Measurements from ENCODE around the gene SUMO1.
"Not testable (repeated sequence)": the region's sequence is repeated elsewhere in the genome, so short reads cannot be mapped to it uniquely, and the experiment has no call there.

SUMO1 gene

GRCh38 chr2:202261531-202261930, 23.1 kb upstream of the SUMO1 start:
- no peak overlapping the region for H2AFZ ChIP-seq (ENCODE audit: low read depth)
- peaks cover 18% of the 10 kb centered on the region for H3K79me2 ChIP-seq (ENCODE audit: insufficient read depth, low read depth)
- H3K27me3 ChIP-seq (ENCODE audit: insufficient read depth, low read depth), result no peaks in the 10 kb centered on the region
- no peaks in the 10 kb centered on the region for H4K20me1 ChIP-seq (ENCODE audit: insufficient read depth)
- TF ChIP-seq CTCF (conservative IDR thresholded peaks at IDR 0.05; ENCODE audit: low read depth, low read length), result no peak
- peaks cover 31% of the 10 kb centered on the region for H3K4me1 ChIP-seq (ENCODE audit: low read depth, poor library complexity, severe bottlenecking)
- H3K36me3 ChIP-seq (ENCODE audit: insufficient read depth), result no peaks in the 10 kb centered on the region
- H3K27ac ChIP-seq, result no peak overlapping the region
- no peak overlapping the region for H3K4me2 ChIP-seq
- H3K9ac ChIP-seq, result no peak overlapping the region
- H3K4me3 ChIP-seq (IDR thresholded peaks at IDR 0.05; ENCODE audit: insufficient read depth, low read depth, low read length), result no peak overlapping the region

GRCh38 chr2:202251494-202251893, 13.1 kb upstream of the SUMO1 start:
- Histone ChIP-seq H3K4me1 (ENCODE audit: low read depth, poor library complexity, severe bottlenecking) (no peaks in the 10 kb centered on the region), H3K27ac (no peak overlapping the region), H3K9ac (no peak overlapping the region), H3K4me2 (no peak overlapping the region), H3K4me3 (IDR thresholded peaks at IDR 0.05; ENCODE audit: insufficient read depth, low read depth, low read length) (no peak overlapping the region), H4K20me1 (ENCODE audit: insufficient read depth) (no peaks in the 10 kb centered on the region), H3K79me2 (ENCODE audit: insufficient read depth, low read depth) (no peaks in the 10 kb centered on the region), H3K27me3 (ENCODE audit: insufficient read depth, low read depth) (no peaks in the 10 kb centered on the region), H3K36me3 (ENCODE audit: insufficient read depth) (no peaks in the 10 kb centered on the region), H2AFZ (ENCODE audit: low read depth) (no peak overlapping the region)
- TF ChIP-seq CTCF (conservative IDR thresholded peaks at IDR 0.05; ENCODE audit: low read depth, low read length), result no peak

GRCh38 chr2:202249521-202250253, 11.3 kb upstream of the SUMO1 start:
- no peak overlapping the region for H3K4me3 ChIP-seq (IDR thresholded peaks at IDR 0.05; ENCODE audit: insufficient read depth, low read depth, low read length)
- H3K4me2 ChIP-seq, result no peak overlapping the region
- H3K9ac ChIP-seq, result no peak overlapping the region
- no peaks in the 10 kb centered on the region for H3K4me1 ChIP-seq (ENCODE audit: low read depth, poor library complexity, severe bottlenecking)
- no peaks in the 10 kb centered on the region for H3K36me3 ChIP-seq (ENCODE audit: insufficient read depth)
- no peak for TF ChIP-seq CTCF (conservative IDR thresholded peaks at IDR 0.05; ENCODE audit: low read depth, low read length)
- no peak overlapping the region for H2AFZ ChIP-seq (ENCODE audit: low read depth)
- no peaks in the 10 kb centered on the region for H4K20me1 ChIP-seq (ENCODE audit: insufficient read depth)
- H3K27me3 ChIP-seq (ENCODE audit: insufficient read depth, low read depth), result no peaks in the 10 kb centered on the region
- H3K79me2 ChIP-seq (ENCODE audit: insufficient read depth, low read depth), result no peaks in the 10 kb centered on the region
- no peak overlapping the region for H3K27ac ChIP-seq

GRCh38 chr2:202247710-202248109, 9.3 kb upstream of the SUMO1 start:
- H4K20me1 ChIP-seq (ENCODE audit: insufficient read depth); H3K79me2 ChIP-seq (ENCODE audit: insufficient read depth, low read depth); H3K36me3 ChIP-seq (ENCODE audit: insufficient read depth); H3K9ac ChIP-seq; H3K27ac ChIP-seq; H3K4me1 ChIP-seq (ENCODE audit: low read depth, poor library complexity, severe bottlenecking); H3K4me3 ChIP-seq (IDR thresholded peaks at IDR 0.05; ENCODE audit: insufficient read depth, low read depth, low read length); H3K27me3 ChIP-seq (ENCODE audit: insufficient read depth, low read depth); H2AFZ ChIP-seq (ENCODE audit: low read depth); H3K4me2 ChIP-seq: not testable (repeated sequence)

GRCh38 chr2:202237787-202238233, 587 bp downstream of the SUMO1 start:
- peak overlapping the region; percentile 87 for H2AFZ ChIP-seq (ENCODE audit: low read depth)
- H3K4me2 ChIP-seq, result peak overlapping the region; percentile 65
- H3K4me3 ChIP-seq (IDR thresholded peaks at IDR 0.05; ENCODE audit: insufficient read depth, low read depth, low read length), result peak overlapping the region; percentile 70
- peak overlapping the region; percentile 64 for H3K9ac ChIP-seq
- H3K36me3 ChIP-seq (ENCODE audit: insufficient read depth), result no peaks in the 10 kb centered on the region
- TF ChIP-seq CTCF (conservative IDR thresholded peaks at IDR 0.05; ENCODE audit: low read depth, low read length), result no peak
- H4K20me1 ChIP-seq (ENCODE audit: insufficient read depth), result 0 out of 2 replicates have a peak, but pooled peaks cover 5% of the 10 kb centered on the region
- H3K79me2 ChIP-seq (ENCODE audit: insufficient read depth, low read depth), result peaks cover 53% of the 10 kb centered on the region
- peak overlapping the region; percentile 47 for H3K27ac ChIP-seq
- peaks cover 24% of the 10 kb centered on the region for H3K4me1 ChIP-seq (ENCODE audit: low read depth, poor library complexity, severe bottlenecking)
- H3K27me3 ChIP-seq (ENCODE audit: insufficient read depth, low read depth), result no peaks in the 10 kb centered on the region

Measured in KMS-11 (cell line).